GM21529 (cell line): ENCODE data around the gene MICAL2.
A peak's percentile ranks its signal among the peaks of the same experiment; 100 is the strongest.

Experiments used
- ATAC-seq: cut with Tn5 transposase; IDR thresholded peaks from one replicate; pipeline ENCODE4 v1.9.1; 2021; ENCODE audit not compliant: unreplicated experiment

MICAL2 gene

DNA sequence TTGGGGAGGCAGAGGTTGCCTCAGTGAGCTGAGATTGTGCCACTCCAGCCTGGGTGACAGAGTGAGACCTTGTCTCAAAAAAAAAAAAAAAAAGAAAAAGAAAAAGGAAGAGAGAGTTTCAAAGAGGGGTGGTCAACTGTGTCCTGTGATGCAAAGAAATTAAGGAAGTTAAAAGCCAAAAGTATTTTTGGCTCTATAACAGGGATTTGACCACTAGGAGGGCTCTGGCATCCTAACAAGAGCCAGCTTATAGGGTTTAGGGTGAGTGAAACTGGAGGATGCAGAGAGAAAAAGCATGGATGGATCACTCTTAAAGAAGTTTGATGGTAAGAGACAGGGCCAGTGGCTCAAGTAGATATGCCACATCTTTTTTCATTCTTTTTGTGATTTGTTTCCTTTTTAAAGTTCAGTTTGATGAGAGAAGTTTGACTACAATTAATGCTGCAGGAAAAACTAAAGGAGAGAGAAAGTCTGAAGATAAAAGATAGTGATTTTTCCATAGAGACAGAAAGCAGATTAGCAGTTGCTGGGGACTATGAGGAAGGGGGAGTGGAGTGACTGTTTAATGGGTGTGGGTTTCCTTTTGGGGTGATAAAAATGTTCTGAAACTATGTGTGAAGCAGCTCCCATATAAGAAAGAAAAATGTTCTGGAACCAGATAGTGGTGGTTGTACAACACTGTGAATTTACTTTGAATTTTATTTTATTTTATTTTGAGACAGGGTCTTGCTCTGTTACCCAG lies 11.1 kb upstream of the MICAL2 start:
- no peak for ATAC-seq

- no peak for ATAC-seq
These were observed 10.0 kb upstream of the MICAL2 start for GRCh38 chr11:12100429-12100828.

DNA sequence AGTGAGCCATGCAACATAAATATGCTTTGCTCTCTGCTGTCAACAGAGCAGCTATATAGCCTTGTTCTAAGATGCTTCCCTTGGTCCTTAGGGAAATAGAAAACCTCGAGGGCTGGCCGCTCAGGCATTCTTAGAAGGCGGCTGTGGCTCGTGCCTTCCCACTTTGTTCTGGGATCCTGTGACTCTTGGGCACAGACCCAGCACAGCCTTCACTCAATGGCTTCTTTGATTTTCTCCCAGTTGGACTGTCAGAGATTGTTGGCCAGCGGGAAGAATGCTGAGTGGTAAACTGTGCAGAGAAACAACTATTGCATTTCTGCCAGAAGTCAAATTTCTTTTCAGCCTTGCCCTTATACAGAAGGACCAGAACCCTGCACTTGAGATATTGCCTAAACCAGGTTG lies 9.5 kb upstream of the MICAL2 start:
- no peak for ATAC-seq

- no peak for ATAC-seq
These were observed 9.1 kb upstream of the MICAL2 start for GRCh38 chr11:12101318-12101717.

DNA sequence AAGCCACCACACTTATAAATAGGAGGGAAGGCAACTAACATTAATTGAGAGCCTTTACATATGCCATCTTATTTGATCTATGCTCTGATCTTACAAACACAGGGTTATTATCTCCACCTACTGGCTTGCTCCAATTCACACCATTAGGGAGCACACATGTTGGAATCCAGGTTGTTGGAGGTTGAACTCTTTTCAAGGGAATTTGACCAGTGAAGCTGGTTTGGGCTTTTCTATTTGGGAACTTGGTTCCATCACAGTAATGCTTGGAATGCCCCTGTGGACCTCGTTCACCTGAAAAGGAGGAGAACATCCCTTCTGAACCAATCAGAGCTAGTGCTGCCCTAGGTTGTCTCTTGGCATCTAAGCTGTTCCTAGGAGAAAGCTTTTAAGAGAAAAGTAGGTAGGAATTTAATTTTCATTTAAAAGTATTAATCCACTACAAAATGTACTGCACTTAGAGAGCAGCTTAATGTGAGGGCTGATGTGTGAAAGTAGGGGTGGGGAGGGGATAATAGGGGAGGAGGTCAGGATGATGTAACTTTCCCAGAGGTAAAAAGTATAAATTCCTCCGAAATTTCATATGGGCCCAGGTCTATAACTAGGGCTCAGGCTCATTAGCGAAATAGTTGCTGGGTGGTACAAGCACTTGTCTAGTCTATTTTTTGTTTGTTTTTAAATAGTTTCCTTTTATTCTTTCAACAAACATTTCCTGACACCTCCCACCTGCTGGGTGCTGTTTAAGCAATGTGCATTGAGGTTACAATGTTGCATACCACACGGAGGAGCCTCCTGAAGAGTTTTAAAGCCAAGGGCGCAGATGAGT lies 7.6 kb upstream of the MICAL2 start:
- ATAC-seq = no peak

DNA sequence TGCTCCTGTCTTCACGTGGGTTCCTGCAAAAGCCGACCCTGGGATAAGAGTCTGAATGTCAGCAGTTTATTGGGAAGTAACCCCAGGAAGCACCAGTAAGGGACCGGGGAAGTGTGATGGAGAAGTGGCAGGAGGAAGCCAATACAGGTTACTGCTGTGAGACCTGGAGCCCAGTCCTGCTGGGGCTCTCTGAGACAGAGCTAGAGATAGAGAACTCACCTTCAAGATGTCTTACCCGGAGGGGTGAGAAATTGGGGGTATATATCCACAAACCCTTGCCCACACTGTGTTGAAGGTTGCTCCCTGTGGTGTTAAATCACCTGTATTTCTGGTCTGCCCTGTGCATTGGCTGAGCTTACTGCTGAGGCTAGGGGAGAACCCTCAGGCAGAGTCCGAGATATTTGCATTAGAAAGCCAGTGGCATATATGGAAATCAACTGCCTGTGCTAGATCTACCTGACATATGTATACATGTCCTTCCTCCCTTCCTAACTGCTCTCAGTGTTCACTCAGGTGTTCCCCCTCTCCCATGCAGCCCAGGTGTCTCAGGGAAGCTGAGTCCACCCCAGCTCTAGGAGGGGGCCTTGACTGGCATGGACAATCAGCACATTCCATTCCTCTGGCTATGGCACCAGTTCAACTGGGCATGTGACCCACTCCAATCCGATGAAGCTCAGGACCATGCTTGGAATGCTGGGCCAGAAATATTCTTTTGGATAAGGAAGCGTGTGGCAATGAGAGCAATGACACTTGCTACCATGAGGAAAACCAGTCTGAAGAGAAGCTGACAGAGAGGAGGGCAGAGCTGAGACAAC lies 6.8 kb upstream of the MICAL2 start:
- ATAC-seq = no peak

DNA sequence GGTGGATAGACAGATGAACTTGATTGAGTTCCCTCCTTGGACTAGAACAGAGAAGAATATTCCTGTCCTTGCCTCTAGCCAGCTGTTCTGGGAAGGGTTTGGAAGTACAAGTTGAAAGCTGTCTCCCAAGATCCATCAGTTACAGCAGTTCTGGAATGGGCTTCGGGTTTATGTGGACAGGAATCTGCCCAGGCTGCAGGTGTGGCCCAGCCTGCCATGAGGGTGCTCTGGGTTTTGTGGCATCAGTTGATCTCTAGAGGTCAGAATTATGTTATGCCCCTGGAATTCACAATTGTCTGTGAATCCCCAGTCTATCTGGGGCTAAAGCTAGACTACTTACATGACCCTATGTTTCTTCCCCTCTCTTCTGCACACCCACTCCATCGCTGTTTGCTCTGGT lies 4.9 kb upstream of the MICAL2 start:
- no peak for ATAC-seq

GRCh38 chr11:12106101-12106500 lies 4.3 kb upstream of the MICAL2 start:
- no peak for ATAC-seq

DNA sequence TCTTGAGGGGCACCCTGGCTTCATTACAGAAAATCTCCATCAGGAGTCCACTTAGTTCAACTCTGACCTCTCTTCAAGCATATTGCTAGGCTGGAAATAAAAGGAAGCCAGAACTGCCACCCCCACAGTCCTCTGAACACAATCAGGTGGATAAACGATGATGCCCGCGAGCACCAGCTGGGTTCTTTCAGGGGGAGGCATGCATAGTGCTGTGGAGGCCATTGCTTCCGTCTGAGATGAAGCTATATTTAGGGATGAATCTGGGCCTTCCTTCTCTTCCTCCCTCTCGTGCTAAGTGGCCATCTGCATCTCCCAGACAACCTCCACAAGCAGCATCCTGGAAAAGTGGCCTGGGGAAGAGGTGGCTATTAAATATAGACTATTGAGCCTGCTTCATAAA lies 3.9 kb upstream of the MICAL2 start:
- ATAC-seq = no peak

DNA sequence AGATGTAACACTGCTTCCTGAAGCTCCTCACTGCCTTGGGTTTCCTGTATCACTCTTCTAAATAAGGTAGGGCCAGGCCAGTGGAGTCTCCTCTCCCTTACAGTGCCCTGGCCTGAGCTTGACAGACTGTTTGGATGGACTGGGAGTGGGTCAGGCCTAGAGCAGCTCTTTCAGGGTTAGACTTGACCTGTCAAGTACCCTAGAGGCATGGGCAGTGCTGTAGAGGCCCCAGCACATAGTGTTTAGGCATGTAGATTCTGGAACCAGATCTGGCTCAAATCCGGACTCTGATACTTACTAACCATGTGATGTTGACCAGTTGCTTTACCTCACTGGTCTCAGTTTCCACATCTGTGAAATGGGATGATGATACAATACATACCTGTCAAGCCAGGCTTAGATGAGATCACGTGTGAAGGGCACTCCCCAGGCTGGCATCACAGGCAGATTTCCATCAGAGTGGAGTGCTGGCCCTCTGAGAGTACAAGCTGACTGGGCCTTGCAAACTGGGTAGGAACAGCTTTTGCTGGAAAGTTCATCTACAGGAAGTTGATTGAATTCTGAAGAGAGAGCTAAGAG lies 1.4 kb upstream of the MICAL2 start:
- ATAC-seq = no peak

- no peak for ATAC-seq
These were observed 696 bp upstream of the MICAL2 start for GRCh38 chr11:12109591-12110196.

- ATAC-seq = peak; percentile 32
These were observed 541 bp downstream of the MICAL2 start for GRCh38 chr11:12110714-12111548.

DNA sequence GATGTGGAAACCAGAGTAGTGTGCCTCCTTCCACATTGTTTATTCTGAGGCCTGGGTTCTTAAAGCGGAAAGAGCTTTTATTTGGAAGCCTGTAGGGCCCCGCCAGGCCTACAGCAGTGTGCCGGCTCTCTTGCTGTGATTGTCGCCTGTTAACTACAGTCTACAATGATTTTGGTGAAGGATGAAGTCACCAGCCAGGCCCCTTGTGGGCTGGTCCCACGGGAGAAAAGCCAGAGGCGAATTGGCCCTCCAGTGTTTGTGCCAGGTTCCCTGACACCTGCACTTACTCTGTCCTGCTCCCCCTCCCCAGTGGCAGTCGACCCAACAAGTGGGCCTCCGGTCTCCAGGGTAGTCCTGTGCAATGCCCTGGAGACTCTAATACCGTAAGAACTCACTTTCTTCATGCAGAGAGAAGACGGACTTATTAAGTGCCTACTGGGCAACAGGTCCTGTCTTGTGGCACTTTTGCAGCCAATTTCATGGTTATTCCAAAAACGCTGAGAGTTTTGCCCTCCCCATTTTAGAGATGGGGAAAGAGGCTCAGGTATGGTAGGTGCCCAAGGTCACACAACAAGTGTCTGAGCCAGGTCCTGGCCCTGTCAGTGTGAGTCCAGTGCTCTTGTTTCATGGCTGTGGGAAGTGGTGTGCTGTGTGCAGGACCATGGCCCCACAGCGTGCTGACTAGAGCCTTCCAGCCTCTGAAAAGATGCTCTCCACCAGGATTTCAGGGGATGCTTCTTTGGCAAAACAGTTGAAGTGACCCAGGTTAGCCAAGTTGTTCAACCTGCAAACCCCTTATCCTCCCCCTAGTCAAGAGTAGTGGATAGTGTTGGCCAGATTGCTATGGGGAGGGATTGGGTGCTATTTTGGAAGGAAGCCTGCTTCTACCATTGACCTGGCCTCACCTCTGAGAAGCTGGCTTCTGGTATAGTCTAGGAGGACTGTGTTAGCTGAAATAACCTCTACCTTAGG lies 1.4 kb downstream of the MICAL2 start:
- no peak for ATAC-seq

- no peak for ATAC-seq
These were observed 2.4 kb downstream of the MICAL2 start for GRCh38 chr11:12112750-12113149.

GRCh38 chr11:12113294-12113693 lies 2.9 kb downstream of the MICAL2 start:
- ATAC-seq = no peak

DNA sequence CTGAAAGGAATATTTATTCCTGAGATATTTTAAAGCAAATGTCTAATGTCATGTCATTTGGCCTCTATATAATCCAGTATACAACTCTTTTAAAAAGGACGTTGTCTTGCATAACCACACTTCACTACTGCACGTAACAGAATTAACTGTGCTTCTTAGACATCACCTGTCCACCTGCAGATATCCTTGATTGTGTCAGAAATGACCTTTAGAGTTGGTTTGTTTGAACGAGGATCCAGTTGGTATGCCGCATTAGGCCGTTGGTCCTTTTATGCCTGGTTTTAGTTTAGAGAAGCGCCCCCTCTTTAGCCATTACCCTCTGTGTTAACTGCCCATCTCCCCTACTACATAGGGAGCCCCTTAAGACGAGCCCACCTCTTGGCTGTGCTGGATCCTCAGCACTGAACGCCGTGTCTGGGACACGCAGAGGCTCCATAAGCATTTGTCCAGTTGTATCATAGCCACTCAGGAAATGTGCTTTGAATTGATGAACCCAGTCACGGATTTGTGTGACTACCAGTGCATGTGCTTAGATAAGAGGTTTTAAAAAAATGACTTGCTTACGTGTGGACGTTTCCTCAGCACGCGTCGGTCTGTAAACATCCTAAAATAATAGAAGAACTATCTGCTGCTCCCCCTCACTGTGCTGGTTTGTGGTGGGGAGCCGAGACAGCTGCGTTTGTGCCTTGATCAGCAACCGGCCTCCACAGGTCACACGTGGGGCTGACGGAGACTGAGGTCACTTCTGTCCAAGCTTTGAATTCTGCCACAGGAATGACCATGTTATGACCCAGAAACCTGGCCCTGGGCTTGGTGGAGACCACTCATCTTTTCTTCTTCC lies 4.0 kb downstream of the MICAL2 start:
- ATAC-seq = no peak

GRCh38 chr11:12116425-12117032 lies 6.1 kb downstream of the MICAL2 start:
- no peak for ATAC-seq
